ENCODE data around the gene ILF3.

- TF ChIP-seq CTCF (IDR thresholded peaks at IDR 0.05) (no peak), POLR2AphosphoS5 (IDR thresholded peaks at IDR 0.05) (no peak)
Observed at GRCh38 chr19:10637894-10638293, 16.3 kb upstream of the ILF3 start.
